MG63 (cell line): ENCODE results near the gene RB1. TPM values are rescaled to one million over a fixed set of nuclear protein-coding genes. Genes with fewer than 3 reads are reported as not detected.
"Not testable (repeated sequence)": the region's sequence is repeated elsewhere in the genome, so short reads cannot be mapped to it uniquely, and the experiment has no call there.

Experiments used
- DNase-seq: peaks from one replicate; pipeline ENCODE4 v3.0.0-alpha.2; 2020
- H3K27me3 ChIP-seq: fragments of 250-450 bp; sonication (Bioruptor Pico); 2 replicates; pipeline ENCODE4 v1.5.1; 2020; ENCODE audit warnings: mild to moderate bottlenecking, moderate library complexity
- H3K36me3 ChIP-seq: fragments of 250-450 bp; sonication (Bioruptor Pico); 2 replicates; pipeline ENCODE4 v1.5.1; 2020; ENCODE audit warnings: mild to moderate bottlenecking, moderate library complexity
- H3K4me3 ChIP-seq: fragments of 250-450 bp; sonication (Bioruptor Pico); 2 replicates; pipeline ENCODE4 v1.5.1; 2020; ENCODE audit warnings: mild to moderate bottlenecking, moderate library complexity
- H3K9me3 ChIP-seq: fragments of 250-450 bp; sonication (Bioruptor Pico); 2 replicates; pipeline ENCODE4 v1.5.1; 2020; ENCODE audit warnings: mild to moderate bottlenecking, moderate library complexity
- total RNA-seq: library from RNA; depleted of rRNA; stranded (reverse); fragments of >200 nt; shearing (Covaris generic); gene quantifications from 2 replicates; pipeline ENCODE4 v1.2.3, GENCODE V29; 2014; ENCODE audit warnings: low replicate concordance

RB1 gene
- total RNA-seq, 1 experiment from 2014 or later: 27.0 TPM

- no peak for DNase-seq
- peak overlapping the region; percentile 6; the same call in 1 of the 2 replicates for H3K4me3 ChIP-seq
- no peaks in the 10 kb centered on the region for H3K27me3 ChIP-seq
- peaks cover 15% of the 10 kb centered on the region for H3K36me3 ChIP-seq
- peaks cover 4% of the 10 kb centered on the region for H3K9me3 ChIP-seq
These were observed 107.7 kb downstream of the RB1 start for GRCh38 chr13:48411147-48411794.

GRCh38 chr13:48411841-48412531 is 108.4 kb downstream of the RB1 start:
- DNase-seq: no peak
- peak overlapping the region; percentile 6; the same call in 1 of the 2 replicates for H3K4me3 ChIP-seq
- peaks cover 22% of the 10 kb centered on the region for H3K36me3 ChIP-seq
- H3K27me3 ChIP-seq: no peaks in the 10 kb centered on the region
- peaks cover 8% of the 10 kb centered on the region for H3K9me3 ChIP-seq

- Histone ChIP-seq H3K4me3 (peak within 1 kb of the TSS; percentile 6; the same call in 1 of the 2 replicates), H3K9me3 (peaks cover 9% of the 10 kb centered on the region), H3K27me3 (no peaks in the 10 kb centered on the region), H3K36me3 (peaks cover 27% of the 10 kb centered on the region)
- DNase-seq: no peak
These were observed 109.4 kb downstream of the RB1 start, which contains the start of gene LPAR6 for GRCh38 chr13:48412881-48413351. Gene LPAR6 (minus strand): TSS chr13:48413113. CDS start chr13:48412423, 690 bp downstream.

- H3K36me3 ChIP-seq: peaks cover 31% of the 10 kb centered on the region
- H3K27me3 ChIP-seq: no peaks in the 10 kb centered on the region
- no peak for DNase-seq
- peaks cover 14% of the 10 kb centered on the region for H3K9me3 ChIP-seq
- H3K4me3 ChIP-seq: no peak overlapping the region
These were observed 111.0 kb downstream of the RB1 start for GRCh38 chr13:48414501-48414900.

- DNase-seq: no peak
- Histone ChIP-seq H3K4me3 (no peak overlapping the region), H3K9me3 (peaks cover 14% of the 10 kb centered on the region), H3K27me3 (no peaks in the 10 kb centered on the region), H3K36me3 (peaks cover 31% of the 10 kb centered on the region)
These were observed 112.0 kb downstream of the RB1 start for GRCh38 chr13:48415516-48415915.

GRCh38 chr13:48422003-48422402 is 118.5 kb downstream of the RB1 start:
- DNase-seq, H3K4me3 ChIP-seq, H3K9me3 ChIP-seq, H3K27me3 ChIP-seq: not testable (repeated sequence)
- H3K36me3 ChIP-seq: peaks cover 12% of the 10 kb centered on the region

GRCh38 chr13:48424212-48424611 is 120.7 kb downstream of the RB1 start:
- no peaks in the 10 kb centered on the region for H3K27me3 ChIP-seq
- no peak overlapping the region for H3K4me3 ChIP-seq
- no peak for DNase-seq
- peaks cover 8% of the 10 kb centered on the region for H3K36me3 ChIP-seq
- H3K9me3 ChIP-seq: peaks cover 3% of the 10 kb centered on the region; the same call in 1 of the 2 replicates

GRCh38 chr13:48426052-48426451 is 122.5 kb downstream of the RB1 start:
- Histone ChIP-seq H3K36me3 (peaks cover 8% of the 10 kb centered on the region), H3K9me3 (peaks cover 2% of the 10 kb centered on the region; the same call in 1 of the 2 replicates), H3K4me3 (no peak overlapping the region), H3K27me3 (no peaks in the 10 kb centered on the region)
- no peak for DNase-seq

GRCh38 chr13:48426755-48427298 is 123.3 kb downstream of the RB1 start:
- not testable (repeated sequence) for H3K27me3 ChIP-seq, H3K36me3 ChIP-seq, DNase-seq, H3K9me3 ChIP-seq, H3K4me3 ChIP-seq

GRCh38 chr13:48429036-48429435 is 125.5 kb downstream of the RB1 start:
- no peak for DNase-seq
- no peaks in the 10 kb centered on the region for H3K27me3 ChIP-seq
- peaks cover 8% of the 10 kb centered on the region; the same call in 1 of the 2 replicates for H3K36me3 ChIP-seq
- H3K4me3 ChIP-seq: no peak overlapping the region
- no peaks in the 10 kb centered on the region for H3K9me3 ChIP-seq

- H3K36me3 ChIP-seq: peaks cover 8% of the 10 kb centered on the region; the same call in 1 of the 2 replicates
- no peak overlapping the region for H3K4me3 ChIP-seq
- no peaks in the 10 kb centered on the region for H3K27me3 ChIP-seq
- no peak for DNase-seq
- H3K9me3 ChIP-seq: no peaks in the 10 kb centered on the region
These were observed 126.3 kb downstream of the RB1 start for GRCh38 chr13:48429886-48430285.

GRCh38 chr13:48431431-48431830 is 127.9 kb downstream of the RB1 start:
- no peak for DNase-seq
- H3K27me3 ChIP-seq: no peaks in the 10 kb centered on the region
- peaks cover 8% of the 10 kb centered on the region for H3K36me3 ChIP-seq
- no peaks in the 10 kb centered on the region for H3K9me3 ChIP-seq
- no peak overlapping the region for H3K4me3 ChIP-seq

GRCh38 chr13:48431987-48432615 is 128.6 kb downstream of the RB1 start:
- Histone ChIP-seq H3K36me3 (peaks cover 8% of the 10 kb centered on the region), H3K9me3 (no peaks in the 10 kb centered on the region), H3K4me3 (no peak overlapping the region), H3K27me3 (no peaks in the 10 kb centered on the region)
- DNase-seq: no peak

GRCh38 chr13:48434200-48434599 is 130.6 kb downstream of the RB1 start:
- no peaks in the 10 kb centered on the region for H3K27me3 ChIP-seq
- H3K4me3 ChIP-seq: no peak overlapping the region
- DNase-seq: no peak
- peaks cover 3% of the 10 kb centered on the region for H3K36me3 ChIP-seq
- H3K9me3 ChIP-seq: no peaks in the 10 kb centered on the region

- Histone ChIP-seq H3K4me3 (no peak overlapping the region), H3K36me3 (peaks cover 3% of the 10 kb centered on the region), H3K27me3 (no peaks in the 10 kb centered on the region), H3K9me3 (no peaks in the 10 kb centered on the region)
- DNase-seq: no peak
These were observed 133.2 kb downstream of the RB1 start for GRCh38 chr13:48436661-48437288.

GRCh38 chr13:48437371-48437770 is 133.8 kb downstream of the RB1 start:
- peak; percentile 25 for DNase-seq
- no peaks in the 10 kb centered on the region for H3K9me3 ChIP-seq
- no peaks in the 10 kb centered on the region for H3K27me3 ChIP-seq
- H3K4me3 ChIP-seq: no peak overlapping the region
- H3K36me3 ChIP-seq: peaks cover 3% of the 10 kb centered on the region
